NCI-H524 (cell line): ENCODE measurements around the gene PRKN.

Source experiments
- DNase-seq, 2 experiments: peaks; one replicate each; lab custom pipeline; 2025; lab: John Stamatoyannopoulos, UW

PRKN gene

GRCh38 chr6:161961796-161962195 is 765.8 kb downstream of the PRKN start:
- DNase-seq, result no peak

GRCh38 chr6:161961046-161961445 is 766.5 kb downstream of the PRKN start:
- DNase-seq, result no peak

- DNase-seq, result no peak
These were observed 768.5 kb downstream of the PRKN start for GRCh38 chr6:161959072-161959471.

GRCh38 chr6:161956082-161956481 is 771.5 kb downstream of the PRKN start:
- DNase-seq, result no peak

- DNase-seq, result no peak
These were observed 772.8 kb downstream of the PRKN start for GRCh38 chr6:161954699-161955276.

GRCh38 chr6:161954077-161954476 is 773.5 kb downstream of the PRKN start:
- no peak for DNase-seq

- DNase-seq, result no peak
These were observed 776.4 kb downstream of the PRKN start for GRCh38 chr6:161951126-161951525.

GRCh38 chr6:161949531-161949930 is 778.0 kb downstream of the PRKN start:
- no peak for DNase-seq

GRCh38 chr6:161948462-161948861 is 779.1 kb downstream of the PRKN start:
- DNase-seq, result no peak

GRCh38 chr6:161947371-161947770 is 780.2 kb downstream of the PRKN start:
- DNase-seq, result no peak

GRCh38 chr6:161946461-161946860 is 781.1 kb downstream of the PRKN start:
- no peak for DNase-seq

- no peak for DNase-seq
These were observed 784.0 kb downstream of the PRKN start for GRCh38 chr6:161943561-161943960.

- no peak for DNase-seq
These were observed 786.0 kb downstream of the PRKN start for GRCh38 chr6:161941565-161941964.

- DNase-seq, result no peak
These were observed 787.0 kb downstream of the PRKN start for GRCh38 chr6:161940519-161940918.

- no peak for DNase-seq
These were observed 801.2 kb downstream of the PRKN start for GRCh38 chr6:161926324-161926723.

- DNase-seq, result no peak
These were observed 803.0 kb downstream of the PRKN start for GRCh38 chr6:161924516-161925116.

- DNase-seq, result peak; percentile 29 to 75
These were observed 804.9 kb downstream of the PRKN start for GRCh38 chr6:161922631-161923119.

GRCh38 chr6:161921602-161922395 is 805.8 kb downstream of the PRKN start:
- DNase-seq, result no peak

GRCh38 chr6:161919691-161920090 is 807.9 kb downstream of the PRKN start:
- no peak for DNase-seq

- no peak for DNase-seq
These were observed 808.8 kb downstream of the PRKN start for GRCh38 chr6:161918628-161919205.

GRCh38 chr6:161918109-161918531 is 809.4 kb downstream of the PRKN start:
- DNase-seq, result no peak

- DNase-seq, result peak in 1 of 2 experiments; percentile 21
These were observed 809.9 kb downstream of the PRKN start for GRCh38 chr6:161917645-161918044.
